COR-L47 (cell line): ENCODE data around the gene AFF2.
"Not testable (repeated sequence)": the region's sequence is repeated elsewhere in the genome, so short reads cannot be mapped to it uniquely, and the experiment has no call there.

Source experiments
- DNase-seq: peaks from one replicate; lab custom pipeline; 2025; lab: John Stamatoyannopoulos, UW

Gene AFF2

DNA sequence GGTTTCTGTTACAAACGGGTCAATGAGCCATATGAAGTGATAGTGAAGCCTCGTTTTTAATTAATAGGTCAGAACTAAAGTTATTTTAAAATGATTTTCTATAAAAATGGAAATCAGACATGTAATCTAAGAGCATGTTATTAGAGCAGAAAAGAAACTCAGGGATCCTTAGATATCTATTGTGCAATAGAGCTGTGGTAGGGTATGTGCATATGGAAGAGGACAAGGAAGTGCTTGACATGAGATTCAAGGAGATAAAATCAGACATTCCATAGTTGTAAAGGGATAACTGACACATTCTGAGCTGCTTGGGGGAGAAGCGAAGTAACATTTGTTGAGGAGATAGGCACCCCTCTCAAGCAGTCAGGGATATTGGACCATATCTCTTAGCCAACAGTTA is 143.0 kb downstream of the AFF2 start:
- no peak for DNase-seq

DNA sequence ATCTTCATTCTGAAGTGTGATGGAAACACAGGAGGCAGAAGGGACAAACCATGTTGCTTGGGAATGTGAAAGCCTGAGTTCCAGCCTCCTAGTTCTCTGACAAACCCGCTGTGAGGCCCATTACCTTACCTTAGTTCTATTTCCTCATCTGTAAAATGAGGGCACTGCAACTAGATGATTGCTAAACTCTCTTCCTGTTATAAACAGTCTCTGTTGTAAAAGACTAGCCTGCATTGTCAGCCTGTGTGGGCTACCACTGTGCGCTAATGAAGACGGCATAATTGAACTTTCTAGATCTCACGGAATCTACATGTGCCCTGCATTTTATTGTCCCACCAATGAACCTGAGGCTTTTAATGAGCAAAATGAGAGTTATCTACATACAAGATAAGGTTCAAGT is 147.2 kb downstream of the AFF2 start:
- DNase-seq: no peak

DNA sequence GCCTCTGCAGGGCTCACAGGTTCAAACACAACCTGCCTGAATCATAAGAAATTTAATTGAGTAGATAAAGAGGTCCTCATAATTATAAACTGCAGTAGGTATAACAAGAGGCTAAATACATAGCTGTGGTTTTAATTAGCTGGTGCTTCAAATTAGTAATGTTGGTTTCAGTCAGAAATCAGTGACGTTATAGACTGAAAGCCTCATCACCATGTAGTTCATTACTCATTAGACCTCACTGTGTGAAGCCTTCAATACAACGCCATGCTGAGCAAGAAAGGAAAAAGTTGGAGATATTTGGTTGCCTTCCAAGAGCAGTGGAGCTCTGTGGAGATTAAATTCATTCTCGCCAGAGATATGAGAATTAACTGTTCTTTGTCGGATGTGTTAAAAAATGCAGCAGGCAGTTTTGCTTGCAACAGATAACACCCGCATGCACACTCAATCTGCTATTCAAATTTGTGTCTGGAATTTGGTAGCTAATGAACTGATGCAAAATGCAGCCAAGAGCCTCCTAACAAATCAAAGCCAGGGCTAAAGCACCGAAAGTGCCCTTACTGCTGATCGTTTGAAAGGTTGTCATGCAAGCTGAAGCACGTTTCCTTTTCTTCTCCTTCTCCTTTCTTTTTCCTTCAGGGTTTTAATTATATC is 148.9 kb downstream of the AFF2 start:
- no peak for DNase-seq

DNA sequence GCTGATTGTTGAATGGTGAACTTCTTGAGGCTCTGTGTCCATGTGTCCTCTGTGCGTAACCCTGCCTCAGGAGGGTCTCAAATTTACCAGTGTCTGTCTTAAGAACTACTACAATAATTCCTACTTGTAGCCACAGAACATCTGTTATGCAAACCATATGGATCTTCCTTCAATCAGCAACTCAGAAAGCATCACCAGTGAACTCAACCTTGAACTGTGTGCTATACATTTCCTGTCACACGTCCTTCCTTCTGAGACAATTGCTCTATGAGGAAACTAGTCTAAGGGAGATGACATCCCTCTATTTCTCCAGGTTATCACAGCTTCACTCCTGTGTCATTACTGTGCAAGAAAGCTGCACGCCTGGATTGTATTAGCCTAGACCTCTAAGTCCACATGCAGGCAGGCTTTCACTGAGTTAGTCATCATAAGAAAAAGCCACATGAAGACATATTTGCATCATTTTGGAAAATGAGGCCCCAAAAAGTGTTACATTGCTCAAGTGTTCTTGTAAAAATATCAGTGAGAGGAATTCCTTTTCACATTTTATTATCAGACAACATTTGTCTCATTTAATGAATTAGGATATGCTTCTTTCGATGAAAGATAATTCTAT is 157.8 kb downstream of the AFF2 start:
- DNase-seq: no peak

DNA sequence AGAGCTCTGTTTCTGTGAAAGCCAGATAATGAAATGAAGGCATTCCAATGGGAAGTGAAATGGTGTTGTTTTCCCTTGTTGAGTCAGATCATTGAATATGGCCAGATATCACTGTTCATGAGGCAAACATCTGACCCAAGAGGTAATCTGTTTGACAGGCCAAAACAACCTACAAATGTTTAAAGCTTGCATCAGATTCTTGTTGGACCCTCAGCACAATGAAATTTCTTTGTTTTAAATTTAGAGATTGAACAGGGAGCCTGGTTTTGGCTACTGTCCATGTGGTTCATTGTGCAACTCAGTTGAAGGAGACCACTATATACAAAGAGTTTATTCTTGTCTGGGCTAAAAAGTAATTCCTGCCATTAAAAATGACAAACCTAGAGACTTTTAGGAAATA is 159.1 kb downstream of the AFF2 start:
- no peak for DNase-seq

DNA sequence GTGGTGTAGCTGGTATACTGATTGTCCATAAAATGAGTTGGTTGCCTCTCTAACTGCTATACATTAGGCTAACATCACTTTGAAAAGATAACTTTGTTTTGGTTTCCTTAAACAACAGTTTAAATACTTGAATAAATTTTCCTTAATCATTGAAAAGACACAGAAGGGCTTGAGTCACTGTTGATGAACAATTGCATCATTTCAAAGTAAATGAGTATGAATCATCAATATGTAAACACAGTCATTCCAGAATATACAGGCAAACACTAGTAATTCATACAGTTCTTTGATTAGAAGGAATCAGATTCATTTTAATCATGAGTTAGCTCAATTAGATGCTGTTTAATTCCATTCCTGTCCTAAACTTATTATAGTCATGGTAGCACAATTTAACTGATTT is 160.6 kb downstream of the AFF2 start:
- DNase-seq: no peak

DNA sequence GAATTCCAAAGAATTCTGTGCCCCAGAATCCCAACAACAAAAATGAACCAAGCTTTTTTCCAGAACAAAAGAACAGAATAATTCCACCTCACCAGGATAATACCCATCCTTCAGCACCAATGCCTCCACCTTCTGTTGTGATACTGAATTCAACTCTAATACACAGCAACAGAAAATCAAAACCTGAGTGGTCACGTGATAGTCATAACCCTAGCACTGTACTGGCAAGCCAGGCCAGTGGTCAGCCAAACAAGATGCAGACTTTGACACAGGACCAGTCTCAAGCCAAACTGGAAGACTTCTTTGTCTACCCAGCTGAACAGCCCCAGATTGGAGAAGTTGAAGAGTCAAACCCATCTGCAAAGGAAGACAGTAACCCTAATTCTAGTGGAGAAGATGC is 161.6 kb downstream of the AFF2 start:
- no peak for DNase-seq

DNA sequence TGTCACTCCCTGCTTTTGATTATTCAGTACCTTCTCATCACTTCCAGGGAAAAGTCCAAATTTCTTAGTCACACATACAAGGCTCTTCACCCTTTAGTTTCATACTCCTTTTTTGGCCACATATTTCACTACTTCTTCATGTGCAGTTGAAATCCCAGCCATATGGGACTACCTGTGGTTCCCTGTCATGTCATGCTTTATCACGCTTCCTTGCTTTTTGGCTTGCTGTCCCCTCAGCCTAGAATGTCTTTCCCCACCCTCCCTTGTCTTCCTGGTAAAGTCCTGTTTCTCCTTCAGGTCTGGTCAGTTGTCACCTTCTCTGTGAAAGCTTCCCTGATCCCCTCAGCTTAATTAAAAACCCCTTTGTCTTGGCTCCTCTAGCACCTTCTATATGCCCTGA is 163.8 kb downstream of the AFF2 start:
- no peak for DNase-seq

DNA sequence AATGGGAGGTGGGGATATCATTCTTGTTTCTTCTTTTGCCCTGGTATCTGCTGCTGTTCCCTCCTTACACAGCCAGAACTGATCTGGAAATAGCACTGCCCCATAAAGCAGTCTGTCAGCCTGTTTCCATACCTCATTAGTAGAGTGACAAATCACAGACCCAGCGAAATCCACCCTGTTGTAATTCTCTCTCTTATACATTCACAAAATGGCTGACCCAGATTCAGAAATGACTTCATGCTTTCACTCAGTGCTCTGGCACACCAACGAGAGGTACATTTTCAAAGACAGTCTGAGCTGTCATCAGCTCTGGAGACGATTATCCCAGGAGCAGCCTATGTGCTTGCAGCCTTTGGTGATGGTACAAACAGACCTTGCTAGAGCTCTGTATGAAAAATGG is 164.6 kb downstream of the AFF2 start:
- no peak for DNase-seq

DNA sequence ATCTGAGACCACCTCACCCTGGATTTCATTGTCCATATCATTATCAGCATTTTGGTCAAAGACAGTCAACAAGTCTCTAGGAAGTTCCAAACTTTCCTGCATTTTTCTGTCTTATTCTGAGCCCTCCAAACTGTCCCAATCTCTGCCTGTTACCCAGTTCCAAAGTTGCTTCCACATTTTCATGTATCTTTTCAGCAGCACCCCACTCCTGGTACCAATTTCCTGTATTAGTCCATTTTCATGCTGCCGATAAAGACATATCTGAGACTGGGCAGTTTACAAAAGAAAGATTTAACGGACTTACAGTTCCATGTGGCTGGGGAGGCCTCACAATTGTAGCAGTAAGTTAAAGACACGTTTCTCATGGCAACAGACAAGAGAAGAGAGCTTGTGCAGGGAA is 168.8 kb downstream of the AFF2 start:
- not testable (repeated sequence) for DNase-seq

DNA sequence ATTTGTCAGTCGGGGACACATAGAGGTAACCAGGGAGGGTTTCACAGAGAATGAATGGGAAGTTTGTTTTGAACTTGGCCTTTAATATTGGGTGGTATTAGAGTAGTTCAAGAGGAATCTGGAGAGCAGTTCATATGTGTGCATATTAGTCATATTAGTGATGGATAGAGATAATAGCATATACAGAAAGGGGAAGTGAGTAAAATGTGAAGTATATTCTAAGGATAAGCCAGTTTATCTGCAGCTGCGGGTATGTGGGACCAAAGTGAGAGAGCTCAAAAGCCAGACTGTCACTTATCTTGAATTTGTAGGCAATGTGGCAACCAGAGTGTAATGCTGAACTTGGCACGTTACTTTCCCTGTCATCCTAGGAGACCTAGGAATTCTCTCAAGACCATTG is 169.9 kb downstream of the AFF2 start:
- DNase-seq: no peak

DNA sequence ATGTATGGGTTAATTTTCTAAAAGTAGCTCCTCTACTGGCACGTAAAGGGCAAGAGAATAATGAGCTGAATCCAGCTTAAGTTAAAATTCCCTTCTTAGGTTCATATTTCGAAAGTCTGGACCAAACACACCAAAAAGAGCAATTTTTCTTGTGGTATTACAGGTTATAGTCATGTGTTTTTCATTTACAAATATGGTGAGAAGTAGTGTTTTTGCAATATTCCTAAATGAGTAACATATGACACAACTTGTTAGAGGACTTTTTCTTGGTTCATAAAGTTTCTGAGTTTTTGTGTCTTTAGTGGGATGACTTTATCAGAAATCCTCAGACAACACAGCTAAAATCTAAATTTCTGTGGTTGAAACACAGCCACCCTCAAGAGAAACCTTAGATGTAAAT is 172.1 kb downstream of the AFF2 start:
- DNase-seq: no peak

DNA sequence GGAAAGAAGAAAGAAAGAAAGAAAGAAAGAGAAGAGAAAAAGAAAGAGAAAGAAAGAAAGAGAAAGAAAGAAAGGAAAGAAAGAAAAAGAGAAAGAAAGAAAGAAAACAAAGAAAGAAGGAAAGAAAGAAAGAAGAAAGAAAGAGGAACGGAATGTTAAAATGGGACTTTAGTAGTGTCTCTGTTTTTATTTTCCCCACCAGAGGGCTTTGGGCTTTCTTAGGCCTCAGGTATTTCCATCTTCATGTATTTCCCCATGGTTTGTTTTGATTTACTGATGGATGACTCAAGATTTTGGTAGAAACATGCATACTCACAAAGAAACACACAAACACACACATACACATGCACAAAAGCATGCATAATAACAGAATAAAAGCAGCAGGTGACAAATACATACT is 181.2 kb downstream of the AFF2 start:
- no peak for DNase-seq

DNA sequence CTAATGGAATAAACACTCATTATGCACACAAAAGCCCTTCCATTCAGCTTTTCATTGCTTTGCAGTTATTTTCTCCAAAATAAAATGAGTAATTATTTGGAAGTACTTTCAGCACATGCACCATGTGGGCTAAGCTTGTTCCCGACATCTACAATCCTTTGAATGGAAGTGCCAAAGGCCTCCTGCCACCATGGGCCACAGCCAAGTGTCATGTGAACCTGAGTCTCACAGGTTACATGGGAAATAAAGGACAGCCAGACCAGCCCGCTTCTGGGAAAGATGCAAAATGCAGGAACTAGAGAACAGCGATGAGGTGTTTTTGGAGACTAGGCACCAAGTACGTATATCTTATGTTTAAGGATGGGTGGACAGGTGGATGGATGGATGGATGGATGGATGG is 181.8 kb downstream of the AFF2 start:
- DNase-seq: no peak

DNA sequence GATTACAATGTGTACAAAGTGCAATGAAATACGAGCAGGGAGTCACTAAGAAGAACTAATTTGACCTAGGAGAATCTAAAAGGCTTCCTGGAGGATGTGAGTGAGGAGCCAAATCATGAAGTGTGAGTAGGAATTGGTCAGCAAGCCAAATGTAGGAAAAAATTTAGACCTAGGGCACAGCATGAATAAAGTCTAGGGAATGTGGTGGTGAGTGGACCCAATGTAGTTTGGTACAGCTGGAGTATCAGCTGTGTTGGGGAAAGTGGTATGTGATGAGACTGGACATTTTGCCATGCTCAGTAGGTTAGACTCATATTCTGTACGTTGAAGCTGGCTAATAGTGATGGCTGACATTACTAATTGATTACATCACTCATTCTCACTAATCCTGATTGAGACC is 191.0 kb downstream of the AFF2 start:
- DNase-seq: no peak

DNA sequence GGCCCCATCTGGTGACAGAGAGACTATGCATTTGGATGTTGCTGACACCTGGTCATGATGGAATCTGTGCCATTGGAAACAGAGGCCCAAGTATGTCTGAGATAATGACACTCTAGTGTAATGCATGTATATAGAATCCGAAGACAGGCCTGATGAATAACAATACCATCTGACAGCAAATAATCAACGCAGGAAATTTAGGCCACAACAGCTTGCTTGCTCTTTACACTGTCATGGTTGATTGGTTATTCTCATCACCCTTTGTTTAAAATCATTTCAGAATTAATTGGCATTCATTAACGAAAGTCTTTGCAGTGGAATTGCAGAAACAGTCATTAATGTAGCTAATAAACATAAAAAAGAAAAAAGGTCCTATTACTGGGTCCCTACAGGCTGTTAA is 194.8 kb downstream of the AFF2 start:
- no peak for DNase-seq

DNA sequence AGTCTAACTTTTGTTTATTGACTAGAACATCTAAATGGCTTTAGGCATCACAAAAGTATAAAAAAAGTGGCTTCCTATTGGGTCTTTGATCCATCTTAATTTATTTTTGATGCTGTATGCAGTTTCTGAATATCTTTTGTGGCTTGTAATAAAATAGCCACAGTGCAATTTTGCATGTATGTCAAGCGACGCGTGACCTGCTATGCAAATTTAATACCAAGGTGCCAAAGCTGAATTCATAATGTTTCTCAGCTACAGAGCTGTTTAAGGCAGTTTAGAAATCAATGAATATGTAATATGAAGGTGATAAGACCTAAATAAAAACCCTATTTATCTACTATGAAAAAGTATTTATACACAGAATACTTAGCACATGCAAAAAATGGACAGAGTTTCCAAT is 197.8 kb downstream of the AFF2 start:
- no peak for DNase-seq

DNA sequence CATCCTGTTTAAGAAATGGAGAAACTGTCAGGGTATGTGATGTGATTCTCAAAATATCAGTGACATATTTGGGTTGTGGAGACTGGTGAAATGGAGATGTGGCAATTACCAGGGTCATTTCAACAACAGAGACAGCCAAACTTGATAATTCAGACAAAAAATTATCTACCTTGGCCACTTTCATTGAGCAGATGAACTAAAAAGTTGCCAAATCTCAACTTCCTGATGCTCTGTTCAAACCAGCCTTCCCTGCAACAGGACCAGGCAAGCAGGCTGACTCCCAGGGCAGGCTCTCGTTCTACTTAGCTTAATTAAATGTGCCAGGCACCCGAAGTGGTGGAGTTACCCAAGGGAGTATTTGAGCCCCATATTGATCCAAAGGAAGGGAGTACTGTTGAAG is 199.6 kb downstream of the AFF2 start:
- no peak for DNase-seq

DNA sequence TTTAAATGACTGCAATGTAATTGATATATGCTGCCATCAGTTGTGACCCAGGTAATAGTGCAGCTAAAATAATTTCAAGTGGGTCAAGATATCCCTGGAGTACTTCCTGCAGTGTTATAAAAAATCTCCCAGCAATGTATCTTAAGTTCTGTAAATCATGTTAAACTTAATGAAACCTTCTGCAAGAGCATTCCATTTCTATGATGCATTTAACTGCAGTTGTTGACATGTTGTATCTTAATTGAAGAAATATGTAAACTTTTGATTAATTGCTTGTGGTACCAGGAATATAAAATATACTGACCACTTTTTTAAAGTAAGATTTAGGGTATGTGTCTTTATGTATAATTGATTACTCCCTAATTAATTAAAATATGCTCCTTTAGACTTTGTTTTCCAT is 213.6 kb downstream of the AFF2 start:
- no peak for DNase-seq

DNA sequence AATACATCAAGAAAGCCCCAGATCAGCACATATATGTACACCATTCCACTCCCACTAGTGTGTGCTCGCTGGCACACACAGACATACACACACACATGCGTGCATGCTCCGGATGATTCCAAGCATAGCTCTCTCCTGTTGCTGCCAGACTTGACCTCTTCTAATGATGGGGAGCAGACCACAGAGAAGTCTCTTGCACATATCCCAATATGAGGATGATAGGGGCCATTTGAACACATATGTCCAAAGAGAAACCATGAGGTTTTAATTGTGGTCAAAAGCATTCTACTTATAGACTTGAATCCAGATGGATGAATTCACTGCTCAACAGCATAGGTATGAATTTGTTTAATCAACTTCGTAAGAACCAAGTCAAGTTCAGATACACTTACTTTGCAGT is 214.9 kb downstream of the AFF2 start:
- no peak for DNase-seq

DNA sequence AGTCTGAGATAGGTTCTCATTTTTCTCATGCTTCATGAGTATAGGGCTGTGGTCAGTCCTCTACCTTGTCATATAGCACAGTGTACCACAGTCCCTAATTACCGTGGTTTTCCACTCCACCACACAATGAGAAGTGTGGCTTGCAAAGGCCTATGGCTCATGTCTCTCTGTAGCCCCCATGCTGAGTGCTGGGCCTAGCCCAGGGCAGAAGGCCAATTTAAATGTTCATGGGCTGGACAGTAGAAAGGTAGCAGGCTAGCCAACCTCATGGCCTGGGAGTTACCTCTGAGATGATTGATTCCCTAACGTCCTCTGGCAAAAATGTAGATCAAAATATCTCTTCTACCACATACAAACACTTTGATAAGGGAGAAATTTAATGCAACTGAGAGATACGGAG is 222.5 kb downstream of the AFF2 start:
- DNase-seq: no peak

DNA sequence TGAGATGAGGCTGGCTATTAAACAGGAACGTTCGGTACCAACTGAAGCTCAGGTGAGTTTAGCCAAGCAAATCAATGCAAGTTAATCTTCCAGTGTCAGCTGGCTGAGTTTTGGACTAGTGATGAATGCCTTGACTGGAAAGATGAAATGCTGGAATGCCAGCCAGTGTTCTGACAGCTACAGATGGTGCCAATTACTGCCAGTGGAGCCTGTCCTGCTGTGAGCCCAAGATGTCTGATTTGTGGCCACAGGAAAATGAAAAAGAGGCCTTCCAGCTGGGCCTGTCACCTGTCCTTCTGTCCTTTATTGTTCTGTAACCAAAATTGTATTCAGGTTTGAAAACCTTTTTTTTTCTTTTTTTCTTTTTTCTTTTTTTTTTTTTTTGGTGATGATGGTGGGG is 223.1 kb downstream of the AFF2 start:
- DNase-seq: no peak

DNA sequence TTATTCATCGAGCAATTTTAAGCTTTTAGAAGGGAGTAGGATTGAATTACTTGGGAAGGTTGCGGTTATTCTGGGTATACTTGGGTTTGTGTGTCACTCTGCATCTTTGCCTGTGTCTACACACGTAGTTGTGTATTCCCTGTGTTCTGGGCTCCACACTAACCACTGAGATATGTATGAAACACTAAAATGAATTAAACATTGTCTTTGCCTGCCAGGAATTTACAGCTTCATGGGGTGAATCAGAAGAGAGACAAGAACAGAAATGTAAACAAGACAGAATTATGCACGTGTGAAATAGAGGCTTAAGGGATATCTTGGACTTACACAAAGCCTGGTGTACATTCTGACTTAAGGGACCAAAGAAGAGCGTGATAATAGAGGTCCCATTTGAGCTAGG is 228.5 kb downstream of the AFF2 start:
- DNase-seq: no peak

DNA sequence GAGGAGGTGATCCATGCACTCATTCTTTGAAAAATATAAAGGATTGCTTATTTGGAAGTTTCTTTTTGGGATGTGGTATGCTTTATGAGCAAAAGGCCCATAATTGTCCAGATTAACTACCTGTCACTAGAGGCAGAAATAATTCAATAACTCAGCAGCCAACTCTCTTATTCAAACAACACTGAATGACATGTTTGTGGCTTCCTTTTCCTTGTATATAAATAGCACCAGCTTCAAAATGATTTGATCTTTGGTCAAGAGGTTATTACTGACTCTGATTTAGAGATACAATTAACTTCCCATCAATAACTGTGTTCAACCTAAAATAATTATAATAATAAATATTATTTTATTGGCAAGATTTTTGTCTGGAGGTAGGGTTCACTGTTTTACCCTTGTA is 232.3 kb downstream of the AFF2 start:
- DNase-seq: no peak
